ENCODE results near the gene IMP4. TPM values are rescaled to one million over a fixed set of nuclear protein-coding genes. Genes with fewer than 3 reads are reported as not detected.
A peak's percentile ranks its signal among the peaks of the same experiment; 100 is the strongest.

IMP4 gene
- total and polyA plus RNA-seq, 2 experiments from 2014 or later = 52.4 to 56.4 TPM

DNA sequence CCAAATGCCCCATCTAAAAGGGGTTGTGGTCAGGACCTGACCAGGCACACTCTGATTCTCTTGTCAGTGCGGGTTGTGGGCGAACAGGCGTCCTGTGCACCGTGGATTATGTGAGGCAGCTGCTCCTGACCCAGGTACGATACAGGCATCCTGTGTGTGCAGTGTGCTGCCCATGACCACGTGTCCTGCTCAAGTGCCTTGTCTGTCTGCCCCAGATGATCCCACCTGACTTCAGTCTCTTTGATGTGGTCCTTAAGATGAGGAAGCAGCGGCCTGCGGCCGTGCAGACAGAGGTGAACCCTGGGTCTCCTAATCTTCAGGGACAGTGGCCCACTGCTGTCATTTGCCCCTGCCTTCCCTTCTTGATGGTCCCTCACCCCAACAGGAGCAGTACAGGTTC, 27.8 kb downstream of the IMP4 start:
- DNase-seq (ENCODE audit: low spot score) = no peak
- Histone ChIP-seq H3K4me1 (ENCODE audit: insufficient read depth) (no peaks in the 10 kb centered on the region), H3K9me3 (ENCODE audit: low read depth) (no peaks in the 10 kb centered on the region), H3K9me2 (replicated peaks; ENCODE audit: insufficient read depth) (no peaks in the 10 kb centered on the region), H3K36me3 (replicated peaks; ENCODE audit: insufficient read depth, low read depth) (no peaks in the 10 kb centered on the region), H3K79me2 (peaks cover 20% of the 10 kb centered on the region), H4K20me1 (ENCODE audit: insufficient read depth, poor library complexity, severe bottlenecking) (no peaks in the 10 kb centered on the region), H3K4me3 (no peak overlapping the region), H3K27ac (no peak overlapping the region), H3K27me3 (no peaks in the 10 kb centered on the region), H3K4me2 (no peak overlapping the region), H2AFZ (no peak overlapping the region)
- TF ChIP-seq EZH2 (IDR thresholded peaks at IDR 0.05; ENCODE audit: borderline replicate concordance) (no peak), EZH2phosphoT487 (IDR thresholded peaks at IDR 0.05; ENCODE audit: low read depth, severe bottlenecking, unreplicated experiment) (no peak)
- TF ChIP-seq, protein P1, sequence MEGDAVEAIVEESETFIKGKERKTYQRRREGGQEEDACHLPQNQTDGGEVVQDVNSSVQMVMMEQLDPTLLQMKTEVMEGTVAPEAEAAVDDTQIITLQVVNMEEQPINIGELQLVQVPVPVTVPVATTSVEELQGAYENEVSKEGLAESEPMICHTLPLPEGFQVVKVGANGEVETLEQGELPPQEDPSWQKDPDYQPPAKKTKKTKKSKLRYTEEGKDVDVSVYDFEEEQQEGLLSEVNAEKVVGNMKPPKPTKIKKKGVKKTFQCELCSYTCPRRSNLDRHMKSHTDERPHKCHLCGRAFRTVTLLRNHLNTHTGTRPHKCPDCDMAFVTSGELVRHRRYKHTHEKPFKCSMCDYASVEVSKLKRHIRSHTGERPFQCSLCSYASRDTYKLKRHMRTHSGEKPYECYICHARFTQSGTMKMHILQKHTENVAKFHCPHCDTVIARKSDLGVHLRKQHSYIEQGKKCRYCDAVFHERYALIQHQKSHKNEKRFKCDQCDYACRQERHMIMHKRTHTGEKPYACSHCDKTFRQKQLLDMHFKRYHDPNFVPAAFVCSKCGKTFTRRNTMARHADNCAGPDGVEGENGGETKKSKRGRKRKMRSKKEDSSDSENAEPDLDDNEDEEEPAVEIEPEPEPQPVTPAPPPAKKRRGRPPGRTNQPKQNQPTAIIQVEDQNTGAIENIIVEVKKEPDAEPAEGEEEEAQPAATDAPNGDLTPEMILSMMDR (IDR thresholded peaks at IDR 0.05; ENCODE audit: poor library complexity) = no peak
- 94% methylated on average over 9 of the region's 9 CpGs for WGBS (ENCODE audit: low lambda C conversion rate, missing lambda C conversion rate)

- peak overlapping the region; percentile 88 for H3K27ac ChIP-seq
- H3K4me3 ChIP-seq = peak overlapping the region; percentile 86
- no peaks in the 10 kb centered on the region for H3K9me2 ChIP-seq (replicated peaks; ENCODE audit: insufficient read depth)
- H3K27me3 ChIP-seq = no peaks in the 10 kb centered on the region
- TF ChIP-seq EZH2phosphoT487 (IDR thresholded peaks at IDR 0.05; ENCODE audit: low read depth, severe bottlenecking, unreplicated experiment) (no peak), EZH2 (IDR thresholded peaks at IDR 0.05; ENCODE audit: borderline replicate concordance) (no peak)
- TF ChIP-seq, protein P1 (IDR thresholded peaks at IDR 0.05; ENCODE audit: poor library complexity) = no peak
- no peaks in the 10 kb centered on the region for H3K4me1 ChIP-seq (ENCODE audit: insufficient read depth)
- peak overlapping the region; percentile 87 for H3K4me2 ChIP-seq
- peaks cover 23% of the 10 kb centered on the region for H3K79me2 ChIP-seq
- no peaks in the 10 kb centered on the region for H3K9me3 ChIP-seq (ENCODE audit: low read depth)
- 58% methylated on average over 18 of the region's 18 CpGs for WGBS (ENCODE audit: low lambda C conversion rate, missing lambda C conversion rate)
- H3K36me3 ChIP-seq (replicated peaks; ENCODE audit: insufficient read depth, low read depth) = no peaks in the 10 kb centered on the region
- DNase-seq (ENCODE audit: low spot score) = peak; percentile 44
- H4K20me1 ChIP-seq (ENCODE audit: insufficient read depth, poor library complexity, severe bottlenecking) = no peaks in the 10 kb centered on the region
- H2AFZ ChIP-seq = peak overlapping the region; percentile 94
Measured at GRCh38 chr2:130371723-130372054, 29.0 kb downstream of the IMP4 start.

GRCh38 chr2:130372055-130372832, 29.5 kb downstream of the IMP4 start:
- Histone ChIP-seq H3K4me1 (ENCODE audit: insufficient read depth) (no peaks in the 10 kb centered on the region), H3K4me2 (peak overlapping the region; percentile 87), H3K9me3 (ENCODE audit: low read depth) (no peaks in the 10 kb centered on the region), H3K27me3 (no peaks in the 10 kb centered on the region), H3K36me3 (replicated peaks; ENCODE audit: insufficient read depth, low read depth) (no peaks in the 10 kb centered on the region), H3K9me2 (replicated peaks; ENCODE audit: insufficient read depth) (no peaks in the 10 kb centered on the region), H3K79me2 (peaks cover 23% of the 10 kb centered on the region), H2AFZ (peak overlapping the region; percentile 94), H3K4me3 (peak overlapping the region; percentile 86), H3K27ac (peak overlapping the region; percentile 88), H4K20me1 (ENCODE audit: insufficient read depth, poor library complexity, severe bottlenecking) (no peaks in the 10 kb centered on the region)
- under 1% methylated on average over 37 of the region's 81 CpGs for WGBS (ENCODE audit: low lambda C conversion rate, missing lambda C conversion rate)
- peak; percentile 95 for DNase-seq (ENCODE audit: low spot score)
- TF ChIP-seq, protein P1 (IDR thresholded peaks at IDR 0.05; ENCODE audit: poor library complexity) = peak; percentile 95
- no peak for TF ChIP-seq EZH2phosphoT487 (IDR thresholded peaks at IDR 0.05; ENCODE audit: low read depth, severe bottlenecking, unreplicated experiment)
- no peak for TF ChIP-seq EZH2 (IDR thresholded peaks at IDR 0.05; ENCODE audit: borderline replicate concordance)

All from hepatocyte (in vitro differentiated cells).